NCI-H2171 (cell line): Measurements from ENCODE around the gene BBIP1.

Source experiments
- DNase-seq: peaks from one replicate; lab custom pipeline; 2025; lab: John Stamatoyannopoulos, UW

The BBIP1 gene, protein sequence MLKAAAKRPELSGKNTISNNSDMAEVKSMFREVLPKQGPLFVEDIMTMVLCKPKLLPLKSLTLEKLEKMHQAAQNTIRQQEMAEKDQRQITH

DNA sequence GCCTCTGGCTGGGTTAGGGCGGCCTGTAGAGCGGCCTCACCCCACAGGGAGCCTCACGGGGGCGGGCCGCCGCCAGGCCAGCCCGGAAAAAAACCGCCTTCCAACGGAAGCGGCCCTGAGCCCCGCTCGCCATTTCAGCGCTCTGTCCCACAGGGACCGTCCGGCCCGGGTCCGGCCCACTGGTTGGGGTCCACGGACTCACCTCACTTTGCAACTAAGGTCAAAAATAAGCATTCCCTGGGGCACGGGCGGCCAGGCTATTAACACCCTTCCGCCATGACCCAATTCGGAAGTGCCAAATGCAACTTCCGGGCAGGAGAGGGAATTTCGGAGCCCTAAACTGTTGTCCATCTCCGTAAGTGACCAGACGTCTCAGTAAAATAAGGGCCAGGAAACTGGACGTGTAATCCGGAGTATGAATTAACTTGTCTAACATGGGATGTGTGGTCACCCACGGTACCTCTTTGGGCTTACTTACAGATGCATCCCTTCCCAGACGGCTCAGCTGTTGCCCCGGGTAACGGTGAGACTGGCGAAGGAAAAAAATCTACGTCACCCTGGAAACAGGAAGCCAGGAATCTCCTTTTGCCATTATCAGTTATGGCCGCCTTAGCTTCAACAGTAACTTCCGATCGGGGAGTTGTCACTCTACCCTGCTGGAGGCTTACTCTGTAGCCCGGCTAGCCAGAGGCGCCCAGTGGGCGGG lies at the start of gene BBIP1:
TSS of gene BBIP1 (minus strand) at position 538 of the 706 bp plus-strand sequence. CDS start 1,023 bp downstream, outside the sequence.
- peak; percentile 72 for DNase-seq

DNA sequence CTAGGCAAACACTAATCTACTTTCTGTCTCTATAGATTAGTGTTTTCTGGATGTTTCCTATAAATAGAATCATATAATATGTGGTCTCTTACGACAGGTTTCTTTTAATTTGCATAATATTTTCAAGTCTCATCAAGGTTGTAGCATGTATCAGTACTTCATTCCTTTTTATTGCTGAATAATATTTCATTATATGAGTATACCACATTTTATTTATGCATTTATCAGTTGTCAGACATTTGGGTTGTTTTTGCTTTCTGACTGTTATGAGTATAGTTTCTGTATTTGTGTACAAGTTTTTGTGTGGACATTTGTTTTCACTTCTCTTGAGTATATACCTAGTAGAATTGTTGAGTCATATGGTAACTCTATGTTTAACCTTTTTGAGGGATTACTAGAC lies 48.7 kb upstream of the BBIP1 start:
- DNase-seq = no peak

DNA sequence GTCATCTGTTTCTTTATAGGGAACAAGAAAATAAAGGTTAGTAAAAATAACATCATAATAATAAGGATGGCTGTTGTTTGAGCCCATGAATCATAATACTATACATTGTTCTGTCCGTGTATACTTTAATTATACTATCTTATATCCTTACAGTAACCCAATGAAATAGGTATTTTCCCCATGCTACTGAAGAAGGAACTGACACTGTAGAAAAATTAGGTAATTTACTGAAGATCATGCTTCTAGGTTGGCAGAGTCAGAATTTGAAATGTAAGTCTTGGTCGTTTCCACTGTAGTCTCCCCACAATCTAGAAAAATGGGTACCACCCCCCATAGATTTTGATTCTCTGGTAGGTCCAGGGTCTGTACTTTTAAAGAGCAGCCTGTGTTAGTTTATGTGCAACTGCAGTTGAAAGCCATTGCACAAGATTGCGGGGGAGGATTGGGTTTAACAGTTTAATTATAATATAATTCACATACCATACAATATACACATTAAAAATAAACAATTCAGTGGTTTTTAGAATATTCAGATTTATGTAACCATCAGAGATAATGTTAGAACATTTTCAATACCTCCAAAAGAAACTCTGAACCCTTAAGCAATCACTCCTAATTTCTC lies 48.1 kb upstream of the BBIP1 start:
- DNase-seq = no peak

DNA sequence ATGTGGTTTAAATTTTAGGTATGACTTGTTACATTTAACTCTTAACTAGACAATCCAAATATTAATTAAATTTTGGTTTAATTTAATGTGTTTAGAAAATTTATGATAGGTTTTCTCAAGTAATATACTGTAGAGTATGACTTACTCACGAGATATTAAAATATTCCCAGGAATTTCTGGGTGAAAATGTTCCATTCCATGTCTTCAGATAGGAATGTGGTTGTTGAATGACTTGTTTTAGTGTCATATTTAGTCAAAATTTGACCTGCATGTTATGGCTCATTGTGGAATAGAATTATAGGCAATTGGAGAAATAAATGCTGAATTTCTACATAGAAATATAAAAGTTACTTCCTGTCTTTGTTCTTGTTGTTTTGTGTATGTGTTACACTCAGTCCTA lies 47.2 kb upstream of the BBIP1 start:
- no peak for DNase-seq

DNA sequence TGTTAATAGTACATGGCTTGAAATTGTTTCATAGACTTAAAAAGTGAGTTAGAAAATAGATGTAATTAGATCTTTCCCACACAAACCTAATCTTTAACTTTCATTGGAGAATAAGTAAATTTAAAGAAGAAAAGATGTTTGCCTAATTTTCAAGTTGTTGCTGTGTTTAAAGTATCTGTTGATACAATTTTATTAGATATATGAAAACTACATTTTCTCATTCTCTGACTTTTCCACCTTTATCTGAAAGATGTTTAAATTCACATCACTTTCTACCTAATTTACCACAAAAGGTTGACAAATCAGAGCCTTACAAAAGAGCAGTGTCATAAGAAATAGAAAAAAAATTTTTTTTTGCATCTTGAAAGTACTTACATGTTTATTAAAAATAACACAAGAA lies 46.2 kb upstream of the BBIP1 start:
- DNase-seq = no peak

DNA sequence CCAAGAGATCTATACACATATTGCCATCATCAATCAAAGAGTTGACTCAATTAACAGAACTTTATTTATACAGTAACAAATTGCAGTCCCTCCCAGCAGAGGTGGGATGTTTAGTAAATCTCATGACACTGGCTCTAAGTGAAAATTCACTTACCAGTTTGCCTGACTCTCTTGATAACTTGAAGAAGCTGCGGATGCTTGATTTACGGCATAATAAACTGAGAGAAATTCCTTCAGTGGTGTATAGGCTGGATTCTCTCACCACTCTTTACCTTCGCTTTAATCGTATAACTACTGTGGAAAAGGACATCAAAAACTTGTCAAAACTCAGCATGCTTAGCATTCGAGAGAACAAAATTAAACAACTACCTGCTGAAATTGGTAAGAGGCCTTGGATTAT lies 45.7 kb upstream of the BBIP1 start:
- no peak for DNase-seq

DNA sequence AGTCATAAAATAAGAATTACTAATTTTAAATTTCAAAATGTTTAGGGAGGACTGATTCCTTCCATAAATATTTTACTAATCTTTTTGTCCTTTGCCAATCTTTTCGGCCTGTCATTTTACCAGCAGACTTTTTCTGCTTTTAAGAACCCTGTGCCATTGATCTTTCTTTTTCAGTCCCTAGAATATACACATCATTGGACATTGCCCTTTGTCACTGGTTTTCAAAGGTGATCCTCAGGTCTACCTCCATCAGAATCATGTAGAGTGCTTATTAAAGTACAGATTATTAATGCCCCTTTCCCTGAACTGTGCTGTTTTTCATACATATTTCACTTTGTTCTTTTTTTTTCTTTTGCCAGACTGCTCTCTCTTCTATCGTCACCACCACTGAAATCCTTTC lies 44.2 kb upstream of the BBIP1 start:
- no peak for DNase-seq

DNA sequence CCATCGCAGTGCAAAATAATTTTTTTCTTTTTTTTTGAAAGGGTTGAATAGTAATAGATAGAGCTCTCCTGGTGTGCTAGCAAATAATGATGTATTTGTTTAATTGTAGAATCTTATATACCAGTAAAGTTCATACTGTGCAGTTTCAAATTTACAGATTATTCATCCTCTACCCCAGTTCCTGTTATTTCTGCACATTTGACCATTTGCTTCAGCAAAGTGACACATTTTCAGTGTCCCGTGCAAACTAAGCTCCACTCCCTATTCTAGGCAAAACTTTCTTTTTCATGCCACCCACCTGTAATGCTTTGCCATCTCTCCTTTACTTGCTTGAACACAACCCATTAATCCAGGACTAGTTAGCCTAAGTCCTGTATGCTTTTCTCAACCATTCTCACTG lies 43.5 kb upstream of the BBIP1 start:
- DNase-seq = no peak

DNA sequence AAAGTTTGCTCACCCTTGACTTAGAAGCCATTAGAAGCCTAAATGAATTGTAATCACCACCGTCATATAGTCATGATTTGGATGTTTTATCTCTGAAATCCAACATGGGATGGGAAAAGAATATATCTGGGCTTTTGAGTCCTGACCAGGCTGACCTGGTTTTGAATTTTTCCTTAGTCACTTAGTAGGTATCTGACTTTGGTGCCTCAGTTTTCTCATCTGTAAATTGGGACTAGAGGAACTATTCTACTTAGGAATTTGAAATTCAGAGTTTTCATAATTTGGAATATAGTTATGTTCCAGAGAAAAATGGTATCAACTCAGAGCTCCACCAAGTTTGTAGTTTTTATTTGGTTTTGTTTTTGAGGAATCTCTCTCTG lies 41.3 kb upstream of the BBIP1 start:
- no peak for DNase-seq

DNA sequence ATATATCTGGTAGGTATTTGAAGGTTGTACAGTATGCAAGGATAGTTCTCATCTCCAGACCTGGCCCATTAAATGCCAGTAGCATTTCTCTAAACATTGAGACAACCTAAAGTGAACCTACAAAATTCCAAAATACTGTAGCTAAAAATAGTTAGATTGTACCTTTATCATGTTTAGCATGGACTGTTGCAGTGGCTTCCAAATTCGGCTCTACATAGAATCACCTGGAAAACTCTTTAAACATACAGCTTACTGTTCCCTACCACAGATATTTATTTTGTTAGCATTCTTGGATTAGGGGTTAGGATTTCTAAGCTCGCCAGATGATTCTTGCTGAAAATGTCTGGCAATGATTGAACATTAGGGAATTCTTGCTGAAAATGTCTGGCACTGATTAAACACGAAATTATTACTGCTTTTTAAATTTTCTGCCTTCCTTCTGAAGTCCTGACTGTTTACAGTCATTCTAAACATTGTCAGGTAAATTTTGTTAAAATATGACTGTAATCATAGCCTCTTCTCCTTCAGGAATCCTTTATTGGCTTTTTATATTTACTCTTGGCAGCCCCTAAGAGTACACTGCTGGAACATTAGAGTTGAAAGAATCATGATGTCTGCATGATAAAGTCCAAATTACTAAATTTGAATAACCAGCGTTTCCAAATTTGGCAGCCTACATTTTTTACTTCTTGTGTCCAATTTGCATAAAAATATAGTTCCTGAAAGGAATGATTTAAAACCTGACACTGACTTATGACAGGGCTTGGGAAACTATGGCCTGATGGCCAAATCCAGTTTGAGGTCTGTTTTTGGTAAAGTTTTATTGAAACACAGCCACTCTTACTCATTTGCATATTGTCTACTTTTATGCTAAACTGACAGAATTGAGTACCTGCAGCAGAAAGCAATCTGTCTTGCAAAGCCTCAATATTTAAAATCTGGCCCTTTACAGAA lies 40.7 kb upstream of the BBIP1 start:
- DNase-seq = no peak

DNA sequence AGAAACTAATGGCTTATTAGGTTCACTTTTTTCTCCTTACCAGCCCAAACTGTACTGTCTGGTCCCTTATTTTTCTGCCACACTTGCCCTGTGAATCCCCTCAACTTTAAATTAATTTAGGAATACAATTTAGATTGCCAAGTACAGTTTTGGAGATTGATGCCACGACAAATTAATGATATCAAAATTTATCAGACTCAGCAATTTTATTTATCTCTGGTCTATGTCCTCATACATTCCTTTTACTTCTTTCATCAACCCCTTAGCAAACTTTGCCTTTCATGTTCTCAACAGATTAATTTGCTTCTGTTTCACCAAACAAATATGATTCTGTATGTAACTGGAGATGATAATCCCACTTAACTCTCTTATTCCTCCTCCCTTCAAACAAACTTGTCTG lies 38.6 kb upstream of the BBIP1 start:
- DNase-seq = no peak

DNA sequence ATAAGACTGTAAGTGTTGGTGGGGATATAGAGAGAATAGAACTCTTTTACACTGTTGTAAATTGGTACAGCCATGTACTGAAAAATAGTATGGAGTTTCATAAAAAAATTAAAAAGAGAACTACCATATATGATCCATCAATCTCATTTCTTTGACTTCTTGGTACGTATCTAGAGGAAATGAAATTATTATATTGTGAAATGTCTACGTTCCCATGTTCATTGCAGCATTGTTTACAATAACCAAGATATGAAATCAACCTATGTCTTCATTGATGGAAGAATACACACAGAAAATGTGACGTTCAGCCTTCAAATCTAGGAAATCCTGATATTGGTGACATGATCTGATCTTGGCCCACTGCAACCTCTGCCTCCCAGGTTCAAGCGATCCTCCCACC lies 32.4 kb upstream of the BBIP1 start:
- DNase-seq = no peak

DNA sequence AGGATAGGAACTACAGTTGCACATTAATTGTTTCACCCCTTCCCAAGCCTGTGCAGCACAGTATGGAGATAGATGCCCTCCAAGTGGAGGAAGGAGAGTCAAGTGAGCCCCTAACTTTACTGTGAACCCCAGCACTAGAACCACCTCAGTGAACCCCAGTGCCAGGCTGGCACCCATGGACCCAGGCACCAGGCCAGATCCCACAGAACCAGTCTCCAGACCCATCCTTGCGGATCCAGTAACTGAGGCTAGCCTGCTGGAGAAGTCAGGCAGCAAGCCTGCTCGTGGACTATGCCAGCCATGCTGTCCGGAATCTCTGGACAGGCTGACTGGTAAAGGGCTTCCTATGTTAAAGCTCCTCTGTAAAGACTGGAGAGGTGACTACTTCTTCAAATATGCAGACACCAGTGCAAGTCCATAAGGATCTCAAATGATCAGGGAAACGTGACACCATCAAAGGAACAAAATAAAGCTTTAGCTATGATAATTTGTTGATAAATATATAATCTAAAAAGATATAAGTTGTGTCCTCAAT lies 28.1 kb upstream of the BBIP1 start:
- DNase-seq = no peak

DNA sequence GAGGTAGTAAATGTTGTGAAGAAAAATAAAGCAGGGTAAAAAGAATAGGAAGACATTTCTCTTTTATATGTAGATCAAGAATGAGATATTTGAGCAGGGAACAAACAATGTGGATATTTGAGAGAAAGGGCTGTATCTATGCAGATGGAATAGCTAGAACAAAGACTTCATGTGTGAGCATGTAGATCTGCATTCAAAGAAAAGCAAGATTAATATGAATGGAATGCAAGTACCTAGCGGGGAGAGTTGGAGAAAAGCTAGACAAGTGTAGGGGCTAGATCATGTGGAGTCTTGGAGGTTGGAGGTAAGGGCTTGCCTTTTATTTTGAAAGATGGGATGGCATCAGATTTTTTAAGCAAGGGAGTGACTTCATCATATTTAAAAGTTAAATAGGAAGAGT lies 27.5 kb upstream of the BBIP1 start:
- no peak for DNase-seq

DNA sequence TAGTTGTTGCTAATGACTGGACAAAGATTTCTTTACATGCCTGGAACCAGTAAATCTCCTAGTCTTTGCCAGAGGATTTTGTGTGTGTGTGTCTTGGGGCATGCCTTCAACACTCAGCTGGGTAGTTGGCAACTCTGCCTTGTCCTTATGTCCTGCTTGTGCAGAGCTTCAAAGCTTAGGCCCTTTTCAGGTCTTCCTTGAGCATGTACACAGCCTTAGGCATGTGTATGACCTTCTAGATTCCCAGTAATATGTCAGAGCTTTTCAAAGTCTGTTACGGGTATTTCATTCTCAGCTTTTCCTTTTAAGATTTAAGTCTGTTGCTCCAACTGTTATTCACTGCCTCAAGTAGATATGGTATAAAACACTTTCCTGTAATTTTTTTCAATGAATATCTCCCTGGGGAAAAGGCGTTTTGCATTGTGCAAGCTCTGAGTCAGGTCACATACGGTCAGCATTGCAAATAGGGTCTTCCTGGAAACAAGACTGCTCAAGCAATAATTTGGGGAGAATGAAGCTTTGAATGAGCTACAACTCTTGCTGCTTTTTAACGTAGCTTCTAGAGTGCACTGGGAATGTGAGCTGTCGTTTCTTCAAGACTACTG lies 25.9 kb upstream of the BBIP1 start:
- DNase-seq = no peak

DNA sequence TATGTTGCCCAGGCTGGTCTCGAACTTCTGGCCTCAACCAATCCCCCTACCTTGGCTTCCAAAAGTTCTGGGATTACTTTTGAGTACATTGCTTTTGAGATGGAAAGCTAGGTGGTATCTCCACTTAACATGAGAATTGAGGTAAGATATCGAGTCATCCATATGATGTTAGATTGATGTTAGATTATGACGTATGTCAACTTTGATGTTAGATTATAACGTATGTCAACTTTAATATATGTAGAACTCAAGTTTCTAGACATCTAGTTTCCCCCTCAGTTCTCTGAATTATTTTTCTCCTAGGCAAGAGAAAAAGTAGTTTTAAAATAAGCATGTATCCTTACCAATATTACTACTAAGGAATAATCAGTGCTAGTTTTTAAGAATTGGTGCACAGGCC lies 20.4 kb upstream of the BBIP1 start:
- no peak for DNase-seq

DNA sequence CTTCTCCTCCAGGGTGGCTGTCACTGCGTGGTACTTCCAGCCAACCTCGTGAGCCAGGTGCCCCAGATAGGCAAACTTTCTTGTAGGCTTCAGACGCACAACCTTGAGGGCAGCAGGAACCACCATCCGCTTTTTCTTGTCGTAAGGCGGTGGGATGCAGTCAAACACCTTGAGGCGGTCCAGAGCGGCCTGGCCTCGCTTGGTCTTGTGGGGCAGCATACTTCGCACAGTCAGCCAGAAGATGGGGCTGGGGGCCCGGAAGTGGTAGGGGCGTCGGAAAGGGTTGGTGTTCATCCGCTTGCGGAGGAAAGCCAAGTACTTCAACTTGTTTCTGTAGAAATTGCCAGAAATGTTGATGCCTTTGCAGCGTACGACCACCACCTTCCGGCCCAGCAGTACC lies 17.8 kb upstream of the BBIP1 start:
- DNase-seq = no peak

DNA sequence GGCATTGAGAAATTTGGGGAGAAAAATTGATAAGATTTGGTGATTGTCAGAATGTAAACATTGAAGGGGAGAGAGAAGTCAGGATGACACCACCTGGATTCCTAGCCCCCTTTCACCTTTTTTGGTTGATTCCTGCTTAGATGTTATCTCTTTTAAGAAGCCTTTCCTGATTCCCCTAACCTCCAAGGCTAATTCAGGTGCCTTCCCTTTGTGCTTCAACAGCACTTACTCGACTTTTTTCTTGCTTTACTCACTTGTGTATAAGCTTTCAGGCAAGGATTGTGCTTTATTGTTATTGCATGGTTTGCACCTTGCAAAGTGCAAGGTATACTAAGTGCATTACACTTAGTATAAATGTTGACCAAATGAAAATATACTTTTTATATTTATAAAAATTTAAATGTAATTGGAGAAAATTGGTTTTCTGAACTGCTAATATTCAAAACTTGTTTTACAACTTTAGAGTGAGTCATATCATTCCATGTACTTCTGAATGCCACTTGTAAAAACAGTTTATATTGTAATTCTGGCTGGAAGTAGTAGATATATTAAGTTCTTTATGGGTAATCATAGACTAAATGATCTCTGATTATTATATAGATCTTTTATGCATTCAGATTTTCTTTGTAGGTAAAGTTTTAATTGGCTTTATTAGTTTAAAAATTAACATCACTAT lies 13.7 kb upstream of the BBIP1 start:
- no peak for DNase-seq

DNA sequence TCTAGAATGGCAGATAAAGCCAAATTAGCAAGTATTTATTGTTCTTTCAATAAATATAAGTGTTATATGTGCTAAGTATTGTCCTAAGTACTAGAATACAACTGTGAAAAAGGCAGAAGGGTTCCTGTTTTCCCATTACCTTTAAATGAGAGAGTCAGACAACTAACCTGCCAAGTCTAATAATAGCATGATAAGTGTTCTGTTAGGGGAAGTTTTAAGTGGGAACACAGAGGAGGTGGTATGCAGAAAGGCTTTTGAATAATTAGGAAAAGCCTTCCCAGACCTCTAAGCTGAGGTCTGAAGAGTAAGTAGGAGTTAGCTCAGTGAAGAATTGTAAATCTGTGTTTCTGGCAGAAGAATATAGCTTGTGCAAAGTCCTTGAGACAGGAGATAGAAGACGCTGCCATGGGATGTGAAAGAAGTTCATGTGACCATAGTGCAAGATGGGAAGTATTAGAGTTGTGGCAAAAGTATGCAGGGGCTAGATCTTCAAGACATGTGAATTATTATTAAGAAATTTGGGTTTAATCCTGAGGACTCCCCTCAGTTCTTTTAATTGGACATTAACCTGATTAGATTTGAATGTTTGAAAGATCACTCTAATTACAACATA lies 12.9 kb upstream of the BBIP1 start:
- DNase-seq = no peak

DNA sequence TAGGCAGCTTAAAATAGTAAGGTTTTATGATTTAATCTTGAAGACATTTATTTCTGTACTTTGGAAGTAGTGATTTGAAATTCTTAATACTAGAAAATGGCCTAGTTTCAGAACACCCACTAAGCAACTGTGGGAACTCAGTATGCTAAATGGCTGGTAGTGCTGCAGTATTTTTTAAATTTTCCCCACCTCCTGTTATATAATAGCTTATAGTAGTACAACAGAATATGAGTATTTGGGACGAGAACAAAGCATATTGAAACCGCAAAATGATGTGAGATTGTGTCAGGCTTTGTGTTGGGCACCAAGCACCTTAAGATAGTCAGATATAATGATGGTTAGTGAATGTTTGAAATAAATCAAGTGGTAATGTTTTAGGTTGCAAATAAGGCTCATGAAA lies 8.5 kb upstream of the BBIP1 start:
- no peak for DNase-seq

DNA sequence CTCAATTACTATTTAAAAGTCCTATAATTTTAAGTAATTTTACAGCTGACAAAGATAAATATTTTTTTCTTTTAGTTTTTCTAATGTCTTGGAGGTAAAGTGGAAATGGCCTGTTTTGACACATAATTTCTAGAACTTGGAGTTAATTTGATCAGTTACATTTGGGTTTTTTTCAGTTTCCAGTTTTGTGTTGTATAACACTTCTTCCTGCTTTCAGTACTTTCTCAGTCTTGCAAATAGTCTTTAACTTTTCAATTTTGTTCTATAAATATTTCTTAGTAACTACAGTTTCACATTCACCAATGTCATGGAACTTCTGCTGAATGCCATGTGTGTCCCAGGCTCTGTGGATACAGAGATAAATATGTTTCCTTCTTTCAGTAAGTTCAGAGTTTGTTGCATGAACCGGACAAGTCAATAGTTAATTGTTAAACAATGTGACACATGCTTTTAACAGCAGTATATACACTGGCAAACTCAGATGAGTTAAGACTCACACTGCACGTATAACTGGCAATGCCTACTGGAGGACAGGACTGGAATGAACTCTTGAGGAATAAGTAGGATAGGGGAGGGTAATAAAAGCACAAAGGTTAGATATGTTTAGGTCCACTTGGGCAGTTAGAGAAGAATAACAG lies 5.0 kb upstream of the BBIP1 start:
- DNase-seq = no peak
